HEK293 (cell line): ENCODE measurements around the gene NUFIP1.

Source experiments
- CTCF ChIA-PET: fragments of 350-600 bp; formaldehyde crosslinking; extraction: SDS; loops from one replicate; lab custom pipeline; 2021; ENCODE audit warnings: antibody characterized with exemption; lab: Yijun Ruan, JAX
- POLR2A ChIA-PET: fragments of 300-600 bp; formaldehyde crosslinking; extraction: SDS; loops from one replicate; lab custom pipeline; 2020; ENCODE audit warnings: antibody characterized with exemption, inconsistent platforms; lab: Yijun Ruan, JAX
- H3K27ac ChIP-seq: fragments of 200-500 bp; sonication (Bioruptor generic); 2 replicates; pipeline ENCODE4 v1.5.1; 2014; ENCODE audit warnings: low read depth, low read length, control low read depth, inconsistent platforms; ENCODE audit errors: extremely low read depth
- H3K36me3 ChIP-seq, 2 experiments: fragments of 200-500 bp in 1 of 2; sonication (Bioruptor generic) in 1 of 2; 1 replicate in 1 of 2; 2 replicates in 1 of 2; pipeline ENCODE4 v1.5.1; 2014 to 2017; ENCODE audit warnings: inconsistent platforms in 2 of 2, low read length in 2 of 2; ENCODE audit not compliant: control insufficient read depth in 2 of 2, insufficient read depth in 1 of 2
- H3K4me1 ChIP-seq: fragments of 200-500 bp; sonication (Bioruptor generic); 2 replicates; pipeline ENCODE4 v1.5.1; 2014; ENCODE audit warnings: mild to moderate bottlenecking, low read length, inconsistent platforms; ENCODE audit not compliant: control insufficient read depth, insufficient read depth
- H3K4me3 ChIP-seq: 2 replicates; pipeline ENCODE4 v1.5.1; 2011; ENCODE audit warnings: low read depth, mild to moderate bottlenecking, control low read depth, low read length, moderate library complexity
- H3K9me3 ChIP-seq: fragments of 200-500 bp; sonication (Bioruptor generic); 2 replicates; pipeline ENCODE4 v1.5.1; 2014; ENCODE audit warnings: low read depth, low read length, inconsistent platforms; ENCODE audit not compliant: control insufficient read depth, insufficient read depth
- HOXD13 ChIP-seq: sonication (generic); formaldehyde crosslinking; IDR thresholded peaks from 2 replicates; pipeline ENCODE4 v1.8.0; 2022; ENCODE audit warnings: missing genetic modification reagents, borderline replicate concordance
- KLF10 ChIP-seq: fragments of 450-650 bp; IDR thresholded peaks from 2 replicates; pipeline ENCODE4 v1.5.1; 2018; ENCODE audit warnings: missing biosample characterization, mild to moderate bottlenecking, missing genetic modification characterization
- TRIM28 ChIP-seq: IDR thresholded peaks from 2 replicates; pipeline ENCODE4 v1.6.1; 2011; ENCODE audit warnings: low read length, control low read depth, borderline replicate concordance
- ZBTB21 ChIP-seq: fragments of 450-650 bp; formaldehyde crosslinking; IDR thresholded peaks from 2 replicates; pipeline ENCODE4 v1.5.1; 2017; ENCODE audit warnings: missing biosample characterization, missing genetic modification characterization
- ZBTB48 ChIP-seq: fragments of 450-650 bp; formaldehyde crosslinking; IDR thresholded peaks from 2 replicates; pipeline ENCODE4 v1.5.1; 2016; ENCODE audit warnings: missing biosample characterization, missing genetic modification characterization
- ZIC2 ChIP-seq: fragments of 450-650 bp; formaldehyde crosslinking; IDR thresholded peaks from 2 replicates; pipeline ENCODE4 v1.5.1; 2016; ENCODE audit warnings: missing biosample characterization, missing genetic modification characterization
- ZNF10 ChIP-seq: fragments of 450-650 bp; formaldehyde crosslinking; IDR thresholded peaks from 2 replicates; pipeline ENCODE4 v1.5.1; 2017; ENCODE audit warnings: missing biosample characterization, missing genetic modification characterization
- ZNF138 ChIP-seq: fragments of 450-650 bp; formaldehyde crosslinking; IDR thresholded peaks from 2 replicates; pipeline ENCODE4 v1.5.1; 2016; ENCODE audit warnings: missing biosample characterization, missing genetic modification characterization, borderline replicate concordance
- ZNF350 ChIP-seq: fragments of 450-650 bp; formaldehyde crosslinking; IDR thresholded peaks from 2 replicates; pipeline ENCODE4 v1.5.0; 2017; ENCODE audit warnings: missing biosample characterization, mild to moderate bottlenecking, missing genetic modification characterization
- ZNF560 ChIP-seq: fragments of 450-650 bp; formaldehyde crosslinking; IDR thresholded peaks from 2 replicates; pipeline ENCODE4 v1.5.1; 2017; ENCODE audit warnings: missing biosample characterization, missing genetic modification characterization, borderline replicate concordance
- ZNF654 ChIP-seq: fragments of 450-650 bp; formaldehyde crosslinking; IDR thresholded peaks from 2 replicates; pipeline ENCODE4 v1.5.1; 2016; ENCODE audit warnings: low read depth, missing biosample characterization, missing genetic modification characterization
- ZNF707 ChIP-seq: fragments of 450-650 bp; formaldehyde crosslinking; IDR thresholded peaks from 2 replicates; pipeline ENCODE4 v1.5.1; 2016; ENCODE audit warnings: missing biosample characterization, missing genetic modification characterization
- ZSCAN16 ChIP-seq: fragments of 450-650 bp; formaldehyde crosslinking; IDR thresholded peaks from 2 replicates; pipeline ENCODE4 v1.5.1; 2016; ENCODE audit warnings: missing biosample characterization, missing genetic modification characterization
- TF ChIP-seq, protein P1 (sequence below): fragments of 450-650 bp; formaldehyde crosslinking; IDR thresholded peaks from 2 replicates; pipeline ENCODE4 v1.5.1; 2017; ENCODE audit warnings: missing biosample characterization, missing genetic modification characterization
- TF ChIP-seq, protein P2 (sequence below): fragments of 450-650 bp; formaldehyde crosslinking; IDR thresholded peaks from 2 replicates; pipeline ENCODE4 v1.5.1; 2016; ENCODE audit warnings: missing biosample characterization, missing genetic modification characterization
- TF ChIP-seq, protein P3 (sequence below): IDR thresholded peaks from 2 replicates; pipeline ENCODE4 v1.6.1; 2011; ENCODE audit warnings: mild to moderate bottlenecking, low read depth, low read length, borderline replicate concordance
- TF ChIP-seq, protein P4 (sequence below): fragments of 450-650 bp; formaldehyde crosslinking; conservative IDR thresholded peaks from 2 replicates; pipeline ENCODE4 v1.5.1; 2016; ENCODE audit warnings: low read depth, missing biosample characterization, missing genetic modification characterization
- TF ChIP-seq, protein P5 (sequence below): fragments of 450-650 bp; formaldehyde crosslinking; IDR thresholded peaks from 2 replicates; pipeline ENCODE4 v1.5.1; 2017; ENCODE audit warnings: missing biosample characterization, missing genetic modification characterization
- TF ChIP-seq, protein P6 (sequence below): fragments of 450-650 bp; formaldehyde crosslinking; IDR thresholded peaks from 2 replicates; pipeline ENCODE4 v1.5.1; 2017; ENCODE audit warnings: missing biosample characterization, missing genetic modification characterization
- TF ChIP-seq, protein P7 (sequence below): fragments of 450-650 bp; formaldehyde crosslinking; IDR thresholded peaks from 2 replicates; pipeline ENCODE4 v1.5.1; 2016; ENCODE audit warnings: missing biosample characterization, missing genetic modification characterization, borderline replicate concordance

NUFIP1 gene

DNA sequence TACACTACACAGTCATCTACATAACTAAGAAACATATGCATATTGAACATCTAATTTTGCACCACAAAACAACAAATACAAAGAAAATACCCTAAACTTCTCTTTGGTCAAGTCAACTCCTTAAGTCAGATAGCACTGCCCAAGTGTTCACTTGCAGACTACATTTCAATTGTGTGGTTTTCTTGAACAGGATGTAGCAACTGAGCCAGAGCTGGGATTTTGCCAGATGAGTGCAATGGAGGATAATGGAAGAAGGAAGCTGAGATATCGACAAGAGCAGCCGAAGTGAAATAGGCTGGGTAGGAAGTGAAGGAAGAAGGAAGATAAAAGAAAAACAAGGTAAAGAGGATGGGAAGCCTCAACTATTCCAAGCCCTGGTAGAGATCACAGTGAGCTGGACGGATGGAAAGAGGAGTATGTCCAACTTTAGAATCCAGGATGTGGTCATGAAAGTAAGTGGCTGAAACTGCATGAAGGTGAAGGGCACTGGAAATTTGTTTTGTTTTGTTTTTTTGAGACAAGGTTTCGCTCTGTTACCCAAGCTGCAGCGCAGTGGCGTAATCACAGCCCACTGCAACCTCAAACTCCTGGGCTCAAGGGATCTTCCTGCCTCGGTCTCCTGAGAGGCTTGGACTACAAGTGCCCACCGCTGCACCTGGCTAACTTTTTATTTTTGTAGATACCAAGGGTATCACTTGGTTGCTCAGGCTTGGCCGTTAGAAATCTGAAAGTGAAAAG lies 15.0 kb downstream of the NUFIP1 start (continued):
- TF ChIP-seq, protein P1, sequence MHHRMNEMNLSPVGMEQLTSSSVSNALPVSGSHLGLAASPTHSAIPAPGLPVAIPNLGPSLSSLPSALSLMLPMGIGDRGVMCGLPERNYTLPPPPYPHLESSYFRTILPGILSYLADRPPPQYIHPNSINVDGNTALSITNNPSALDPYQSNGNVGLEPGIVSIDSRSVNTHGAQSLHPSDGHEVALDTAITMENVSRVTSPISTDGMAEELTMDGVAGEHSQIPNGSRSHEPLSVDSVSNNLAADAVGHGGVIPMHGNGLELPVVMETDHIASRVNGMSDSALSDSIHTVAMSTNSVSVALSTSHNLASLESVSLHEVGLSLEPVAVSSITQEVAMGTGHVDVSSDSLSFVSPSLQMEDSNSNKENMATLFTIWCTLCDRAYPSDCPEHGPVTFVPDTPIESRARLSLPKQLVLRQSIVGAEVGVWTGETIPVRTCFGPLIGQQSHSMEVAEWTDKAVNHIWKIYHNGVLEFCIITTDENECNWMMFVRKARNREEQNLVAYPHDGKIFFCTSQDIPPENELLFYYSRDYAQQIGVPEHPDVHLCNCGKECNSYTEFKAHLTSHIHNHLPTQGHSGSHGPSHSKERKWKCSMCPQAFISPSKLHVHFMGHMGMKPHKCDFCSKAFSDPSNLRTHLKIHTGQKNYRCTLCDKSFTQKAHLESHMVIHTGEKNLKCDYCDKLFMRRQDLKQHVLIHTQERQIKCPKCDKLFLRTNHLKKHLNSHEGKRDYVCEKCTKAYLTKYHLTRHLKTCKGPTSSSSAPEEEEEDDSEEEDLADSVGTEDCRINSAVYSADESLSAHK, result no peak
- TF ChIP-seq ZBTB48 (tag by site-specific recombination) (no peak), ZNF707 (tag by site-specific recombination) (no peak), TRIM28 (no peak), ZNF350 (tag by site-specific recombination) (no peak), ZNF10 (no peak), ZIC2 (no peak), ZSCAN16 (tag by site-specific recombination) (no peak), ZNF560 (tag by site-specific recombination) (no peak), HOXD13 (no peak)
- TF ChIP-seq, protein P2, sequence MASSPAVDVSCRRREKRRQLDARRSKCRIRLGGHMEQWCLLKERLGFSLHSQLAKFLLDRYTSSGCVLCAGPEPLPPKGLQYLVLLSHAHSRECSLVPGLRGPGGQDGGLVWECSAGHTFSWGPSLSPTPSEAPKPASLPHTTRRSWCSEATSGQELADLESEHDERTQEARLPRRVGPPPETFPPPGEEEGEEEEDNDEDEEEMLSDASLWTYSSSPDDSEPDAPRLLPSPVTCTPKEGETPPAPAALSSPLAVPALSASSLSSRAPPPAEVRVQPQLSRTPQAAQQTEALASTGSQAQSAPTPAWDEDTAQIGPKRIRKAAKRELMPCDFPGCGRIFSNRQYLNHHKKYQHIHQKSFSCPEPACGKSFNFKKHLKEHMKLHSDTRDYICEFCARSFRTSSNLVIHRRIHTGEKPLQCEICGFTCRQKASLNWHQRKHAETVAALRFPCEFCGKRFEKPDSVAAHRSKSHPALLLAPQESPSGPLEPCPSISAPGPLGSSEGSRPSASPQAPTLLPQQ (tag by site-specific recombination), result no peak
- TF ChIP-seq, protein P3, sequence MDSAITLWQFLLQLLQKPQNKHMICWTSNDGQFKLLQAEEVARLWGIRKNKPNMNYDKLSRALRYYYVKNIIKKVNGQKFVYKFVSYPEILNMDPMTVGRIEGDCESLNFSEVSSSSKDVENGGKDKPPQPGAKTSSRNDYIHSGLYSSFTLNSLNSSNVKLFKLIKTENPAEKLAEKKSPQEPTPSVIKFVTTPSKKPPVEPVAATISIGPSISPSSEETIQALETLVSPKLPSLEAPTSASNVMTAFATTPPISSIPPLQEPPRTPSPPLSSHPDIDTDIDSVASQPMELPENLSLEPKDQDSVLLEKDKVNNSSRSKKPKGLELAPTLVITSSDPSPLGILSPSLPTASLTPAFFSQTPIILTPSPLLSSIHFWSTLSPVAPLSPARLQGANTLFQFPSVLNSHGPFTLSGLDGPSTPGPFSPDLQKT, result no peak
- TF ChIP-seq, protein P4, sequence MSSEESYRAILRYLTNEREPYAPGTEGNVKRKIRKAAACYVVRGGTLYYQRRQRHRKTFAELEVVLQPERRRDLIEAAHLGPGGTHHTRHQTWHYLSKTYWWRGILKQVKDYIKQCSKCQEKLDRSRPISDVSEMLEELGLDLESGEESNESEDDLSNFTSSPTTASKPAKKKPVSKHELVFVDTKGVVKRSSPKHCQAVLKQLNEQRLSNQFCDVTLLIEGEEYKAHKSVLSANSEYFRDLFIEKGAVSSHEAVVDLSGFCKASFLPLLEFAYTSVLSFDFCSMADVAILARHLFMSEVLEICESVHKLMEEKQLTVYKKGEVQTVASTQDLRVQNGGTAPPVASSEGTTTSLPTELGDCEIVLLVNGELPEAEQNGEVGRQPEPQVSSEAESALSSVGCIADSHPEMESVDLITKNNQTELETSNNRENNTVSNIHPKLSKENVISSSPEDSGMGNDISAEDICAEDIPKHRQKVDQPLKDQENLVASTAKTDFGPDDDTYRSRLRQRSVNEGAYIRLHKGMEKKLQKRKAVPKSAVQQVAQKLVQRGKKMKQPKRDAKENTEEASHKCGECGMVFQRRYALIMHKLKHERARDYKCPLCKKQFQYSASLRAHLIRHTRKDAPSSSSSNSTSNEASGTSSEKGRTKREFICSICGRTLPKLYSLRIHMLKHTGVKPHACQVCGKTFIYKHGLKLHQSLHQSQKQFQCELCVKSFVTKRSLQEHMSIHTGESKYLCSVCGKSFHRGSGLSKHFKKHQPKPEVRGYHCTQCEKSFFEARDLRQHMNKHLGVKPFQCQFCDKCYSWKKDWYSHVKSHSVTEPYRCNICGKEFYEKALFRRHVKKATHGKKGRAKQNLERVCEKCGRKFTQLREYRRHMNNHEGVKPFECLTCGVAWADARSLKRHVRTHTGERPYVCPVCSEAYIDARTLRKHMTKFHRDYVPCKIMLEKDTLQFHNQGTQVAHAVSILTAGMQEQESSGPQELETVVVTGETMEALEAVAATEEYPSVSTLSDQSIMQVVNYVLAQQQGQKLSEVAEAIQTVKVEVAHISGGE (tag by site-specific recombination), result no peak
- TF ChIP-seq, protein P5, sequence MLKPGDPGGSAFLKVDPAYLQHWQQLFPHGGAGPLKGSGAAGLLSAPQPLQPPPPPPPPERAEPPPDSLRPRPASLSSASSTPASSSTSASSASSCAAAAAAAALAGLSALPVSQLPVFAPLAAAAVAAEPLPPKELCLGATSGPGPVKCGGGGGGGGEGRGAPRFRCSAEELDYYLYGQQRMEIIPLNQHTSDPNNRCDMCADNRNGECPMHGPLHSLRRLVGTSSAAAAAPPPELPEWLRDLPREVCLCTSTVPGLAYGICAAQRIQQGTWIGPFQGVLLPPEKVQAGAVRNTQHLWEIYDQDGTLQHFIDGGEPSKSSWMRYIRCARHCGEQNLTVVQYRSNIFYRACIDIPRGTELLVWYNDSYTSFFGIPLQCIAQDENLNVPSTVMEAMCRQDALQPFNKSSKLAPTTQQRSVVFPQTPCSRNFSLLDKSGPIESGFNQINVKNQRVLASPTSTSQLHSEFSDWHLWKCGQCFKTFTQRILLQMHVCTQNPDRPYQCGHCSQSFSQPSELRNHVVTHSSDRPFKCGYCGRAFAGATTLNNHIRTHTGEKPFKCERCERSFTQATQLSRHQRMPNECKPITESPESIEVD, result no peak

DNA sequence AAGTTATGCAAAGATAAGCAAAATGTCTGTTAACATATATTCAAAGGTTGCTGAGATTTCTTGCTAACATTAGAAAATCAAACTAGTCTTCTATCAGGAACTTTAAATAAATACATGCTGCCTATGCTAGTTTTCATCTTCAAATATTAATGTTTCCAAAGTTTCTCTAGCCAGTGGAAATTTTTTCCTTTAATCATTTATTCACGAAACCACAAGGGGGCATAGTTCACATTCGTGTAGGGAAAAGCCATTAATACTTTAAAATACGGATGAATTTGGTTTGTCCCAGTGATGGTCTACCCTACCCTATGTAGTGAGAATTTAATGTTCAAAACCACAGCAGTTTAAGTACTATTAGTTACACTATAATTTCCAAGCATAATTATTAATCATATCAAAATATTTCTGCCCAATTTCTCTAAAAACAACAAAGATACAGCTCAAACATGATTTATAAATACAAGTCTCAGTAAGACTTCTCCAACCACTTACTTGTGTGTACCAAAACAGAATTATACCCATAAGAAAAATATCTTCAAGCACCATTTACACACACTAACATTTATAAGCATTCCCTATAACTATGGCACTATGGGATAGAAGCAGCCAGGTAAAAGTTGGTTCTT lies 16.2 kb downstream of the NUFIP1 start:
- H3K4me1 ChIP-seq, result peaks cover 5% of the 10 kb centered on the region; the same call in 1 of the 2 replicates
- H3K36me3 ChIP-seq, result peaks cover 9 to 35% of the 10 kb centered on the region in 2 experiments
- TF ChIP-seq ZBTB21 (tag by site-specific recombination) (no peak), ZNF654 (tag by site-specific recombination) (peak; percentile 42), ZNF138 (tag by site-specific recombination) (no peak), KLF10 (tag by site-specific recombination) (no peak)
- TF ChIP-seq, protein P6, sequence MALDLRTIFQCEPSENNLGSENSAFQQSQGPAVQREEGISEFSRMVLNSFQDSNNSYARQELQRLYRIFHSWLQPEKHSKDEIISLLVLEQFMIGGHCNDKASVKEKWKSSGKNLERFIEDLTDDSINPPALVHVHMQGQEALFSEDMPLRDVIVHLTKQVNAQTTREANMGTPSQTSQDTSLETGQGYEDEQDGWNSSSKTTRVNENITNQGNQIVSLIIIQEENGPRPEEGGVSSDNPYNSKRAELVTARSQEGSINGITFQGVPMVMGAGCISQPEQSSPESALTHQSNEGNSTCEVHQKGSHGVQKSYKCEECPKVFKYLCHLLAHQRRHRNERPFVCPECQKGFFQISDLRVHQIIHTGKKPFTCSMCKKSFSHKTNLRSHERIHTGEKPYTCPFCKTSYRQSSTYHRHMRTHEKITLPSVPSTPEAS (tag by site-specific recombination), result no peak
- TF ChIP-seq, protein P7, sequence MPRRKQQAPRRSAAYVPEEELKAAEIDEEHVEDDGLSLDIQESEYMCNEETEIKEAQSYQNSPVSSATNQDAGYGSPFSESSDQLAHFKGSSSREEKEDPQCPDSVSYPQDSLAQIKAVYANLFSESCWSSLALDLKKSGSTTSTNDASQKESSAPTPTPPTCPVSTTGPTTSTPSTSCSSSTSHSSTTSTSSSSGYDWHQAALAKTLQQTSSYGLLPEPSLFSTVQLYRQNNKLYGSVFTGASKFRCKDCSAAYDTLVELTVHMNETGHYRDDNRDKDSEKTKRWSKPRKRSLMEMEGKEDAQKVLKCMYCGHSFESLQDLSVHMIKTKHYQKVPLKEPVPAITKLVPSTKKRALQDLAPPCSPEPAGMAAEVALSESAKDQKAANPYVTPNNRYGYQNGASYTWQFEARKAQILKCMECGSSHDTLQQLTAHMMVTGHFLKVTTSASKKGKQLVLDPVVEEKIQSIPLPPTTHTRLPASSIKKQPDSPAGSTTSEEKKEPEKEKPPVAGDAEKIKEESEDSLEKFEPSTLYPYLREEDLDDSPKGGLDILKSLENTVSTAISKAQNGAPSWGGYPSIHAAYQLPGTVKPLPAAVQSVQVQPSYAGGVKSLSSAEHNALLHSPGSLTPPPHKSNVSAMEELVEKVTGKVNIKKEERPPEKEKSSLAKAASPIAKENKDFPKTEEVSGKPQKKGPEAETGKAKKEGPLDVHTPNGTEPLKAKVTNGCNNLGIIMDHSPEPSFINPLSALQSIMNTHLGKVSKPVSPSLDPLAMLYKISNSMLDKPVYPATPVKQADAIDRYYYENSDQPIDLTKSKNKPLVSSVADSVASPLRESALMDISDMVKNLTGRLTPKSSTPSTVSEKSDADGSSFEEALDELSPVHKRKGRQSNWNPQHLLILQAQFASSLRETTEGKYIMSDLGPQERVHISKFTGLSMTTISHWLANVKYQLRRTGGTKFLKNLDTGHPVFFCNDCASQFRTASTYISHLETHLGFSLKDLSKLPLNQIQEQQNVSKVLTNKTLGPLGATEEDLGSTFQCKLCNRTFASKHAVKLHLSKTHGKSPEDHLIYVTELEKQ (tag by site-specific recombination), result no peak

More for the DNA sequence above, 16.2 kb downstream of the NUFIP1 start:
- Histone ChIP-seq H3K4me3 (no peak overlapping the region), H3K9me3 (no peaks in the 10 kb centered on the region), H3K27ac (no peak overlapping the region)
- CTCF ChIA-PET, result interaction anchor here (0.6 to 1.7 kb wide), 9 partner anchors 10 to 653 kb away, joined by 3 to 5 read pairs (median 3); no protein-coding TSS in a partner anchor
- POLR2A ChIA-PET, result interaction anchor here (0.6 kb wide), 1 partner anchor 359 kb away, joined by 3 read pairs; no protein-coding TSS in a partner anchor
